Panc1 (cell line): ENCODE measurements around the gene SPATA33. TPM values are rescaled to one million over a fixed set of nuclear protein-coding genes. Genes with fewer than 3 reads are reported as not detected.
"Not testable (repeated sequence)": the region's sequence is repeated elsewhere in the genome, so short reads cannot be mapped to it uniquely, and the experiment has no call there.

Experiments
- ATAC-seq: fragments of 200-7000 bp; cut with Tn5 transposase; 2 replicates; pipeline ENCODE4 v1.9.1; 2020; ENCODE audit warnings: mild to moderate bottlenecking, moderate library complexity
- BruUV-seq: library from RNA; stranded (reverse); fragments of 400-500 nt; replicated peaks from 2 replicates; lab custom pipeline; 2021; lab: Mats Ljungman, UMichigan
- CTCF ChIA-PET: fragments of 300-600 bp; sonication (Branson Sonifier 250); formaldehyde crosslinking; loops from one replicate; lab custom pipeline; 2022; ENCODE audit warnings: antibody characterized with exemption; lab: Charles Lee
- POLR2A ChIA-PET: fragments of 300-600 bp; sonication (Branson Sonifier 250); formaldehyde crosslinking; loops from one replicate; lab custom pipeline; 2022; ENCODE audit warnings: antibody characterized with exemption; lab: Charles Lee
- DNase-seq: peaks from one replicate; pipeline ENCODE4 v3.0.0-alpha.2; 2010; ENCODE audit warnings: low read depth, low spot score
- H3K27ac ChIP-seq: 2 replicates; pipeline ENCODE4 v1.5.1; 2011; ENCODE audit warnings: mild to moderate bottlenecking, low read length, inconsistent platforms
- H3K27me3 ChIP-seq: fragments of 200-500 bp; sonication (Bioruptor generic); 2 replicates; pipeline ENCODE4 v1.6.0; 2014; ENCODE audit warnings: low read length, inconsistent platforms; ENCODE audit not compliant: control insufficient read depth, insufficient read depth
- H3K36me3 ChIP-seq: fragments of 200-500 bp; sonication (Bioruptor generic); 2 replicates; pipeline ENCODE4 v1.5.1; 2014; ENCODE audit warnings: inconsistent platforms, mild to moderate bottlenecking, low read length, moderate library complexity; ENCODE audit not compliant: control insufficient read depth, insufficient read depth
- H3K4me1 ChIP-seq: 2 replicates; pipeline ENCODE4 v1.5.1; 2011; ENCODE audit warnings: inconsistent platforms, mild to moderate bottlenecking, low read length, moderate library complexity; ENCODE audit not compliant: control insufficient read depth, insufficient read depth
- H3K4me3 ChIP-seq, 2 experiments: 2 replicates each; pipeline ENCODE4 v1.5.1; 2011 to 2012; ENCODE audit warnings: low read depth in 2 of 2, low read length in 2 of 2, mild to moderate bottlenecking in 2 of 2, inconsistent platforms in 1 of 2, moderate library complexity in 1 of 2
- H3K9me3 ChIP-seq: fragments of 200-500 bp; sonication (Bioruptor generic); 2 replicates; pipeline ENCODE4 v1.5.1; 2014; ENCODE audit warnings: low read depth, mild to moderate bottlenecking, inconsistent platforms, low read length, moderate library complexity; ENCODE audit not compliant: control insufficient read depth, insufficient read depth
- POLR2AphosphoS5 ChIP-seq: IDR thresholded peaks from 2 replicates; pipeline ENCODE4 v1.6.1; 2012; ENCODE audit warnings: mild to moderate bottlenecking, low read depth, low read length, moderate library complexity
- REST ChIP-seq, 2 experiments: IDR thresholded peaks; 2 replicates each; pipeline ENCODE4 v1.6.1; 2011 to 2012; ENCODE audit warnings: low read depth in 2 of 2, control low read depth in 1 of 2, low read length in 1 of 2, mild to moderate bottlenecking in 1 of 2, moderate library complexity in 1 of 2; ENCODE audit not compliant: insufficient read depth in 1 of 2
- SIN3A ChIP-seq: IDR thresholded peaks from 2 replicates; pipeline ENCODE4 v1.6.1; 2012; ENCODE audit warnings: low read depth, mild to moderate bottlenecking, low read length, moderate library complexity, borderline replicate concordance; ENCODE audit not compliant: insufficient read depth
- TCF7L2 ChIP-seq: IDR thresholded peaks from 2 replicates; pipeline ENCODE4 v1.6.1; 2011; ENCODE audit warnings: mild to moderate bottlenecking, low read depth, low read length, inconsistent platforms
- in situ Hi-C: cut with HindIII; loops from 2 replicates; pipeline ENCODE4 v1.10.0; 2016; ENCODE audit warnings: low sequenced_read_pairs, low pct_unique_long_range_greater_than_20kb
- intact Hi-C: fragments of 100-400 bp; cut with micrococcal nuclease; formaldehyde crosslinking; loops from one replicate; pipeline ENCODE4 v1.10.0; 2022; ENCODE audit not compliant: unreplicated experiment
- total RNA-seq: library from RNA; stranded (reverse); gene quantifications from one replicate; pipeline ENCODE4 v1.2.1, GENCODE V29; 2021; ENCODE audit not compliant: unreplicated experiment
- TF ChIP-seq, protein P1 (sequence below): fragments of 450-650 bp; IDR thresholded peaks from 2 replicates; pipeline ENCODE4 v1.5.1; 2017; ENCODE audit warnings: mild to moderate bottlenecking

SPATA33 gene
- total RNA-seq, 1 experiment from 2014 or later: 18.3 TPM

DNA sequence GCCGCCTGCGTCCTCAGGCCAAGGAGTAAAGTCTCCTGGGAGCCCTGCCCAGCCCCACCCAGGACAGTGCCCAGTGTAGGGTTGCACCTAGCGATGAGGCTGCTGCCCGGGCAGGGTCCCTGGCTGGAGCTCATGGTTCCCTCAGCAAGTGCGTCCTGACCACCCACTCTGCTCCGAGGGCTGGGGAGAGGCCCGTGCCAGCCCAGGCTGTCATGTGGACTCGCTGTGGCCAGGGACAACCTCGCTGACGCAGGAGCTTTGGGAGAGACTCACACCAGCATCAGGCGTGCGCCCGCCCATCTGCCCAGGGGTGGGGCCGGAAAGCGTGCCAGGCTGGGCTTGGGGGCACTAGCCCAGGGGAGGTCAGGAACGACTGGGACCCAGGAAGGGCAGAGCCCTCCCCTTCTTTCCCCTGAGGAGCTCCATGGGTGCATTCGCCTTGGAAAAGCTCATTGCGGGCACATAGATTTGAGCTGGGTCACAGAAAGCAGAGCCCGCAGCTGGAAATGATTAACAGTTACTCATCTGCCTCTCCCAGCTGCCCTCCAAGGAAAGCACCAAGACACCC is 24.5 kb upstream of the SPATA33 start:
- no peaks in the 10 kb centered on the region; the same call in 1 of the 2 replicates for H3K4me1 ChIP-seq
- no peaks in the 10 kb centered on the region for H3K9me3 ChIP-seq
- peaks cover 4% of the 10 kb centered on the region for H3K27me3 ChIP-seq
- in situ Hi-C loops (no loop called here), intact Hi-C loops (no loop called here)
- no peak for DNase-seq
- peak overlapping the region in 1 of 2 experiments; percentile 29; a peak in 2 of 4 replicates for H3K4me3 ChIP-seq
- ChIA-PET POLR2A (interaction anchor here (0.6 to 0.7 kb wide), 2 partner anchors 69 to 340 kb away, joined by 4 to 11 read pairs; no protein-coding TSS in a partner anchor), CTCF (interaction anchor here (0.8 kb wide), 1 partner anchor 10 kb away, joined by 3 read pairs; no protein-coding TSS in a partner anchor)
- no peak for TF ChIP-seq POLR2AphosphoS5
- H3K36me3 ChIP-seq: no peaks in the 10 kb centered on the region
- BruUV-seq: no TSS peak
- H3K27ac ChIP-seq: no peak overlapping the region
- ATAC-seq: peak; percentile 83

DNA sequence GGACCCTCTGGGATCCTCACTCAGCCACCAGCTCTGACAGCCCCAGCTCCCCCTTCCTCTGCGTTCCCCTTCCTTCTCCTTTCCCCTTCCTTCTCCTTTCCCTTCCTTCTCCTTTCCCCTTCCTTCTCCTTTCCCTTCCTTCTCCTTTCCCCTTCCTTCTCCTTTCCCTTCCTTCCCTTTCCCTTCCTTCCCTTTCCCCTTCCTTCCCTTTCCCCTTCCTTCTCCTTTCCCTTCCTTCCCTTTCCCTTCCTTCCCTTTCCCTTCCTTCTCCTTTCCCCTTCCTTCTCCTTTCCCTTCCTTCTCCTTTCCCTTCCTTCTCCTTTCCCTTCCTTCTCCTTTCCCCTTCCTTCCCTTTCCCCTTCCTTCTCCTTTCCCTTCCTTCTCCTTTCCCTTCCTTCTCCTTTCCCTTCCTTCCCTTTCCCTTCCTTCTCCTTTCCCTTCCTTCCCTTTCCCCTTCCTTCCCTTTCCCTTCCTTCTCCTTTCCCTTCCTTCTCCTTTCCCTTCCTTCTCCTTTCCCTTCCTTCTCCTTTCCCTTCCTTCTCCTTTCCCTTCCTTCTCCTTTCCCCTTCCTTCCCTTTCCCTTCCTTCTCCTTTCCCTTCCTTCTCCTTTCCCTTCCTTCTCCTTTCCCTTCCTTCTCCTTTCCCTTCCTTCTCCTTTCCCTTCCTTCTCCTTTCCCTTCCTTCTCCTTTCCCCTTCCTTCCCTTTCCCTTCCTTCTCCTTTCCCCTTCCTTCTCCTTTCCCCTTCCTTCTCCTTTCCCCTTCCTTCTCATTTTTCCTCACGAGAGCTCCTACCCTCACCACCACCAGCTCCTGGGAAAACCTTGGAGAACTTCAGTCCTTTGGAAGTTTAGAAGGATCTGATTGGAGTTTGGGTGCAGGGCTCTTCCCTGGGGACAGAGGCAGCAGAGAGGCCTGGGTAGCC is 22.9 kb upstream of the SPATA33 start:
- POLR2A ChIA-PET, H3K9me3 ChIP-seq, in situ Hi-C loops, ATAC-seq, intact Hi-C loops, H3K4me3 ChIP-seq, DNase-seq, BruUV-seq, CTCF ChIA-PET, H3K4me1 ChIP-seq, H3K36me3 ChIP-seq, H3K27ac ChIP-seq, H3K27me3 ChIP-seq: not testable (repeated sequence)

DNA sequence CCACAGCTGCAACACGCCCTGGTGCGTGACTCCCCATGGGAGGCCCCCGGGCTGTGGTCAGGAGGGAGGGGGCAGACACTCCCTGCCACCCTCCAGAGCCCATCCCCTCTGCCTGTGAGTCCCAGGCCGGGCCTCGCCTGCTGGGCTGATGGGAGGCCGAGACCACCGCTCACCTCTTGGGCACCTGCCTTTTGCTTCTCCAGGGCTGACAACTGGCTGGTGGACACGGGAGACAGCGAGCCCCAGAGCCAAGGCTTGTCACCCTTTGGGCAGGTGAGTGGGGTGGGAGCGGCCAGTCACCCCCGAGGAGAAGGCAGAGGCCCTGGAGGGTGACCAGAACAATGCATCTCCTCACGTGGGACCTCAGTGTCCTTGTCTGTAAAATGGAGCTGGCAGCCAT is 21.0 kb upstream of the SPATA33 start:
- Histone ChIP-seq H3K4me3 (no peak overlapping the region), H3K4me1 (peaks cover 3% of the 10 kb centered on the region), H3K36me3 (no peaks in the 10 kb centered on the region), H3K27ac (no peak overlapping the region), H3K27me3 (peaks cover 4% of the 10 kb centered on the region), H3K9me3 (no peaks in the 10 kb centered on the region)
- ChIA-PET CTCF (no interaction called here), POLR2A (no interaction called here)
- in situ Hi-C loops: no loop called here
- no TSS peak for BruUV-seq
- ATAC-seq (no peak), DNase-seq (no peak)
- intact Hi-C loops: no loop called here
- no peak for TF ChIP-seq SIN3A
- TF ChIP-seq, protein P1, sequence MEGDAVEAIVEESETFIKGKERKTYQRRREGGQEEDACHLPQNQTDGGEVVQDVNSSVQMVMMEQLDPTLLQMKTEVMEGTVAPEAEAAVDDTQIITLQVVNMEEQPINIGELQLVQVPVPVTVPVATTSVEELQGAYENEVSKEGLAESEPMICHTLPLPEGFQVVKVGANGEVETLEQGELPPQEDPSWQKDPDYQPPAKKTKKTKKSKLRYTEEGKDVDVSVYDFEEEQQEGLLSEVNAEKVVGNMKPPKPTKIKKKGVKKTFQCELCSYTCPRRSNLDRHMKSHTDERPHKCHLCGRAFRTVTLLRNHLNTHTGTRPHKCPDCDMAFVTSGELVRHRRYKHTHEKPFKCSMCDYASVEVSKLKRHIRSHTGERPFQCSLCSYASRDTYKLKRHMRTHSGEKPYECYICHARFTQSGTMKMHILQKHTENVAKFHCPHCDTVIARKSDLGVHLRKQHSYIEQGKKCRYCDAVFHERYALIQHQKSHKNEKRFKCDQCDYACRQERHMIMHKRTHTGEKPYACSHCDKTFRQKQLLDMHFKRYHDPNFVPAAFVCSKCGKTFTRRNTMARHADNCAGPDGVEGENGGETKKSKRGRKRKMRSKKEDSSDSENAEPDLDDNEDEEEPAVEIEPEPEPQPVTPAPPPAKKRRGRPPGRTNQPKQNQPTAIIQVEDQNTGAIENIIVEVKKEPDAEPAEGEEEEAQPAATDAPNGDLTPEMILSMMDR: no peak

DNA sequence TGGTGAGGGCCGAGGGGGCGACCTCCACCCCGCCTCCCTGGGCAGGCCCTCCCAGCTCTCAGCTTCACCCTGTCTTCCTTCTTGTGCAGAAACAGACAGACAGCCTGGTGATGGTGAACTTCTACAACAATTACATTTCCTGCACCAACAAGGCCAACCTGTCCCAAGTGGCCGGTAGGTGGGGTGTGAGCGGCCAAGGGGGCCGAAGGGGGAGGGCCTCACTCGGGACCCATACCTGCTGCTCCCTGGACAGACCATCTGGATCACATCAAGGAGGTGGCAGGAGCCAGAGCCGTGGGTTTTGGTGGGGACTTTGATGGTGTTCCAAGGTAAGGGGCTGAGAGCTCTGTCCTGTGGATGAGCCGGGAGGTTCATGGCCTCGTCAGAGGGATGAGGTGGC is 20.3 kb upstream of the SPATA33 start:
- in situ Hi-C loops (no loop called here), intact Hi-C loops (no loop called here)
- no TSS peak for BruUV-seq
- CTCF ChIA-PET: interaction anchor here (0.5 kb wide), 1 partner anchor 22 kb away, joined by 3 read pairs; no protein-coding TSS in a partner anchor
- Histone ChIP-seq H3K4me3 (no peak overlapping the region), H3K27ac (no peak overlapping the region), H3K36me3 (no peaks in the 10 kb centered on the region), H3K9me3 (no peaks in the 10 kb centered on the region), H3K27me3 (peaks cover 4% of the 10 kb centered on the region), H3K4me1 (peaks cover 7% of the 10 kb centered on the region)
- DNase-seq: no peak
- no peak for ATAC-seq
- POLR2A ChIA-PET: no interaction called here
- no peak for TF ChIP-seq REST (IDR thresholded peaks at IDR 0.05; ENCODE audit: insufficient read depth in 1 of 2, low read depth in 2 of 2, low read length in 1 of 2)
- TF ChIP-seq TCF7L2: no peak
- TF ChIP-seq POLR2AphosphoS5: no peak
- TF ChIP-seq SIN3A: no peak
- TF ChIP-seq, protein P1: no peak
